ENCODE data around the gene SLC2A6.

SLC2A6 gene, protein sequence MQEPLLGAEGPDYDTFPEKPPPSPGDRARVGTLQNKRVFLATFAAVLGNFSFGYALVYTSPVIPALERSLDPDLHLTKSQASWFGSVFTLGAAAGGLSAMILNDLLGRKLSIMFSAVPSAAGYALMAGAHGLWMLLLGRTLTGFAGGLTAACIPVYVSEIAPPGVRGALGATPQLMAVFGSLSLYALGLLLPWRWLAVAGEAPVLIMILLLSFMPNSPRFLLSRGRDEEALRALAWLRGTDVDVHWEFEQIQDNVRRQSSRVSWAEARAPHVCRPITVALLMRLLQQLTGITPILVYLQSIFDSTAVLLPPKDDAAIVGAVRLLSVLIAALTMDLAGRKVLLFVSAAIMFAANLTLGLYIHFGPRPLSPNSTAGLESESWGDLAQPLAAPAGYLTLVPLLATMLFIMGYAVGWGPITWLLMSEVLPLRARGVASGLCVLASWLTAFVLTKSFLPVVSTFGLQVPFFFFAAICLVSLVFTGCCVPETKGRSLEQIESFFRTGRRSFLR
- long read RNA-seq, result 0 reads

DNA sequence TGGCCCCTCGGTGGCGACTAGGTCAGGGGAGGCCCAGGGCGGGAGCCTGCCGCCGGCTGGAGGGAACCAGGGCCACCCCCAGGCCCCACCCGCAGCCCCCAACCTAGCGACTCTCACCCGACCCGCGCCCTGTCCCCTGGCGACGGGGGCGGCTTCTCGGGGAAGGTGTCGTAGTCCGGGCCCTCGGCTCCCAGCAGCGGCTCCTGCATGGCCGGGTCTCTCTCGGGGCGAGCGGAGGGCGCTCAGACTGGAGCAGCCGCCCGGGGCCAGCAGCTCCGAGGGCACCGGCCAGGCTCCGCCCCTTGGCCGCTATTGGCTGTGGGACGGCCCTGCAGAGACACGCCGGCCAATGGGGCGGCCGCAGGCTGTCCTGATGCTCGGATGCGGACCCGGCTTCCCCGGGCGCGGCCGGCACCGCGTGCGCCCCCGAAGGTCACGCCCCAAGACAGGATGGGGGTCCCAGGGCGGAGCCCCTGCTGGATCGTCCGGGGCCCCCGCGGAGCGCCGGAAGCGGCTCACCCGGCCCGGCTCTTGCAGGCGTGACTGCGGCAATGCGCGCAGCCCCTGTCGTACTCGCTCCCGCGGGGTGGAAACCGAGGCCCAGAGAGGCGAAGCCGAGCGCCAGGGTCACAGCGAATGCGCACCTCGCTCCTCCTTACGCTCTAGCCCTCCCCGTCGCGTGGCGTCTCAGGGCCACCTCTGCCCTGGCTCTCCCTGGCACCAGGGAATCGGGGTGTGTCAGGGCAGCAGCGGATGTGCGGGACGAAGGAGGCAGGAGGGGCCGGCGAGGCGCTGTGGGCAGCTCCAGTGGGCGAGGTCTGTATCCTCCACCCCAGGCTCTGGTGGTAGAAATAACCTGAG lies at the start of gene SLC2A6:
TSS of gene SLC2A6 (minus strand) at position 249 of the 861 bp plus-strand sequence. CDS start at position 209, 40 bp downstream.
- no peak within 1 kb of the TSS for H3K27ac ChIP-seq (replicated peaks)
- DNase-seq (ENCODE audit: low read depth in 1 of 2, low spot score in 1 of 2), result peak; percentile 32 to 66
- peaks cover 12% of the 10 kb centered on the region for H3K27me3 ChIP-seq (ENCODE audit: insufficient read depth, poor library complexity, severe bottlenecking)
- H3K4me3 ChIP-seq (replicated peaks; ENCODE audit: insufficient read depth, low read length), result peak within 1 kb of the TSS; percentile 63
- no peak for TF ChIP-seq SPI1 (IDR thresholded peaks at IDR 0.05; ENCODE audit: borderline replicate concordance, low read depth)
- TF ChIP-seq, protein P1, sequence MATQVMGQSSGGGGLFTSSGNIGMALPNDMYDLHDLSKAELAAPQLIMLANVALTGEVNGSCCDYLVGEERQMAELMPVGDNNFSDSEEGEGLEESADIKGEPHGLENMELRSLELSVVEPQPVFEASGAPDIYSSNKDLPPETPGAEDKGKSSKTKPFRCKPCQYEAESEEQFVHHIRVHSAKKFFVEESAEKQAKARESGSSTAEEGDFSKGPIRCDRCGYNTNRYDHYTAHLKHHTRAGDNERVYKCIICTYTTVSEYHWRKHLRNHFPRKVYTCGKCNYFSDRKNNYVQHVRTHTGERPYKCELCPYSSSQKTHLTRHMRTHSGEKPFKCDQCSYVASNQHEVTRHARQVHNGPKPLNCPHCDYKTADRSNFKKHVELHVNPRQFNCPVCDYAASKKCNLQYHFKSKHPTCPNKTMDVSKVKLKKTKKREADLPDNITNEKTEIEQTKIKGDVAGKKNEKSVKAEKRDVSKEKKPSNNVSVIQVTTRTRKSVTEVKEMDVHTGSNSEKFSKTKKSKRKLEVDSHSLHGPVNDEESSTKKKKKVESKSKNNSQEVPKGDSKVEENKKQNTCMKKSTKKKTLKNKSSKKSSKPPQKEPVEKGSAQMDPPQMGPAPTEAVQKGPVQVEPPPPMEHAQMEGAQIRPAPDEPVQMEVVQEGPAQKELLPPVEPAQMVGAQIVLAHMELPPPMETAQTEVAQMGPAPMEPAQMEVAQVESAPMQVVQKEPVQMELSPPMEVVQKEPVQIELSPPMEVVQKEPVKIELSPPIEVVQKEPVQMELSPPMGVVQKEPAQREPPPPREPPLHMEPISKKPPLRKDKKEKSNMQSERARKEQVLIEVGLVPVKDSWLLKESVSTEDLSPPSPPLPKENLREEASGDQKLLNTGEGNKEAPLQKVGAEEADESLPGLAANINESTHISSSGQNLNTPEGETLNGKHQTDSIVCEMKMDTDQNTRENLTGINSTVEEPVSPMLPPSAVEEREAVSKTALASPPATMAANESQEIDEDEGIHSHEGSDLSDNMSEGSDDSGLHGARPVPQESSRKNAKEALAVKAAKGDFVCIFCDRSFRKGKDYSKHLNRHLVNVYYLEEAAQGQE (IDR thresholded peaks at IDR 0.05; ENCODE audit: insufficient replicate concordance, low read depth), result no peak
- TF ChIP-seq, protein P2, sequence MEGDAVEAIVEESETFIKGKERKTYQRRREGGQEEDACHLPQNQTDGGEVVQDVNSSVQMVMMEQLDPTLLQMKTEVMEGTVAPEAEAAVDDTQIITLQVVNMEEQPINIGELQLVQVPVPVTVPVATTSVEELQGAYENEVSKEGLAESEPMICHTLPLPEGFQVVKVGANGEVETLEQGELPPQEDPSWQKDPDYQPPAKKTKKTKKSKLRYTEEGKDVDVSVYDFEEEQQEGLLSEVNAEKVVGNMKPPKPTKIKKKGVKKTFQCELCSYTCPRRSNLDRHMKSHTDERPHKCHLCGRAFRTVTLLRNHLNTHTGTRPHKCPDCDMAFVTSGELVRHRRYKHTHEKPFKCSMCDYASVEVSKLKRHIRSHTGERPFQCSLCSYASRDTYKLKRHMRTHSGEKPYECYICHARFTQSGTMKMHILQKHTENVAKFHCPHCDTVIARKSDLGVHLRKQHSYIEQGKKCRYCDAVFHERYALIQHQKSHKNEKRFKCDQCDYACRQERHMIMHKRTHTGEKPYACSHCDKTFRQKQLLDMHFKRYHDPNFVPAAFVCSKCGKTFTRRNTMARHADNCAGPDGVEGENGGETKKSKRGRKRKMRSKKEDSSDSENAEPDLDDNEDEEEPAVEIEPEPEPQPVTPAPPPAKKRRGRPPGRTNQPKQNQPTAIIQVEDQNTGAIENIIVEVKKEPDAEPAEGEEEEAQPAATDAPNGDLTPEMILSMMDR (IDR thresholded peaks at IDR 0.05; ENCODE audit: insufficient read depth, low read length), result no peak
- TF ChIP-seq GABPA (IDR thresholded peaks at IDR 0.05; ENCODE audit: low read depth), result no peak
- TF ChIP-seq POLR2AphosphoS5 (IDR thresholded peaks at IDR 0.05; ENCODE audit: low read depth), result no peak

DNA sequence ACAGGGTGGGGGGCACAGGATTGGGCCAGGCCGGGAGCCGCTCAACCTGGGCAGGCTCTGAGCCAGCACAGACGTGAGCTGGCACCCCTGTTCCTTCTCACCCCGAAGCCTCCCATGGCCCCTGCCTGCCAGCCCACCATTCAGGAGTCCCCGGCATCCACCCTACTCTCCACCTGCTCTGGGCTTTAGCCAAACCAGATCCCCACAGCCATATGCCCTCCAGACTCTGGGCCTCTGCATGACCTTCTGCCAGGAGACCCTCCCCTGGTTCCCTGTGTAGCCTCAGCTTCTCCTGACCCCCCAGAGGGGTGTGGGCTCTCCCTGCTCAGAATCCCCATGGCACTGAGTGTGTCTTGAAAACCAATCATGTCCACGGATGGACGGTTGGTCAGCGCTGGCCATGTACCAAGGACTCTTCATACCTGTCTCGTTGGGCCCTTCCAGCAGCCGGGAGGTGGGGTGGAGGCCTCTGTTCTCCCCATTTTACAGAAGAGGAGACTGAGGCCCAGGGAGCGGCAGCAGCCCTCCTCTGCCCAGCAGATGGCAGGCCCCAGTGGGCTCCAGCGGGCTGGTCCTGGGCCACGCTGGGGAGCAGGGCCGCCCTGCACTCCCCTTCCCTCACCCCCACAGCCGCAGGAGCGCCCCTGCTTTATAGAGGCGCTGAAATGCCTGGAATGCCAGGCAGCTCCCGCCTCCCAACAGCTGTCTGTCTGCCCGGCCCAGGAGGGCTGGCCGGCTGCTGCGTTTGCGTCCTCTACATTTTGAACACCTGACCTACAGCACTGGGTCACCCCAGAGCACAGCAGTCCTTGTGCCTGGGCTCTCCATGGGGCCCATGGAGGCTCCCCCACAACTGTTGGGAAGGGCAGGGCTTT lies 49.3 kb upstream of the SLC2A6 start:
- peaks cover 6% of the 10 kb centered on the region for H3K27me3 ChIP-seq (ENCODE audit: insufficient read depth, poor library complexity, severe bottlenecking)
- TF ChIP-seq, protein P1 (IDR thresholded peaks at IDR 0.05; ENCODE audit: insufficient replicate concordance, low read depth), result no peak
- DNase-seq (ENCODE audit: low read depth in 1 of 2, low spot score in 1 of 2), result no peak
- H3K27ac ChIP-seq (replicated peaks), result no peak overlapping the region
- no peak overlapping the region for H3K4me3 ChIP-seq (replicated peaks; ENCODE audit: insufficient read depth, low read length)

DNA sequence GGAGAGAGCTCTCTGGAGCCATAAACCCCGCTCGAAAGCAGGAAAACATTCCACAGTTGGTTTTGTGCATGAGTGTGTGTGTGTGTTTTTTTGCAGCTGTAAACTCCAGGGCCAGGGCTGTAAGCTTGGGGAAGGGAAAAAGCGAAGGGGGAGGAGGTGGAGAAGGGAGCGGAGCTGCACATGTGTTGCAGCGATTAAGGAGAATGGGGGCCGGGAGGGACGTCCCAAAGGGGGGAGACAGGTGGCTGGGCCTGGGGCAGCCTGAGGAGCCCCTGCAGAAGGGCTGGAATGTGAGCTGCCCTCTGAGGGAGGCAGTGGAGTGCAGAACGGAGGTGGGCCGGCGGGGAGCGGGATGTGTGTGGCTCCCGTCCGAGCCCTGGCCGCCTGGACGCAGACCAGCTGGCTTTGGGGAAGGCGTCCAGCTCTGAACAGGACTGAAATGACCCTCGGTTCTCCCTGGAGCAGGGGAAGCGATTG lies 48.6 kb upstream of the SLC2A6 start:
- no peak overlapping the region for H3K27ac ChIP-seq (replicated peaks)
- DNase-seq (ENCODE audit: low read depth in 1 of 2, low spot score in 1 of 2), result no peak
- no peak overlapping the region for H3K4me3 ChIP-seq (replicated peaks; ENCODE audit: insufficient read depth, low read length)
- H3K27me3 ChIP-seq (ENCODE audit: insufficient read depth, poor library complexity, severe bottlenecking), result peaks cover 4% of the 10 kb centered on the region
- no peak for TF ChIP-seq GABPA (IDR thresholded peaks at IDR 0.05; ENCODE audit: low read depth)
- TF ChIP-seq, protein P1 (IDR thresholded peaks at IDR 0.05; ENCODE audit: insufficient replicate concordance, low read depth), result no peak

All from HL-60 (cell line).